H9 (cell line): ENCODE measurements around the gene TIGD3. TPM values are rescaled to one million over a fixed set of nuclear protein-coding genes. Genes with fewer than 3 reads are reported as not detected.

Experiments used
- DNase-seq: peaks from one replicate; pipeline ENCODE4 v3.0.0-alpha.2; 2017
- H2AFZ ChIP-seq: one replicate; pipeline ENCODE4 v1.6.1; 2013; ENCODE audit warnings: mild to moderate bottlenecking, low read length, control low read depth, moderate library complexity
- H2AK5ac ChIP-seq: 2 replicates; pipeline ENCODE4 v1.6.1; 2013; ENCODE audit warnings: low read length, control low read depth, mixed read lengths; ENCODE audit not compliant: insufficient read length
- H2BK120ac ChIP-seq: one replicate; pipeline ENCODE4 v1.6.1; 2013; ENCODE audit warnings: low read depth, mild to moderate bottlenecking, low read length, control low read depth, inconsistent platforms; ENCODE audit not compliant: poor library complexity, severe bottlenecking
- H2BK12ac ChIP-seq: 2 replicates; pipeline ENCODE4 v1.6.1; 2013; ENCODE audit warnings: low read length, control low read depth, mixed read lengths, low read depth; ENCODE audit not compliant: insufficient read length
- H2BK15ac ChIP-seq: 2 replicates; pipeline ENCODE4 v1.6.1; 2013; ENCODE audit warnings: low read depth, low read length, control low read depth
- H2BK20ac ChIP-seq: one replicate; pipeline ENCODE4 v1.6.1; 2013; ENCODE audit warnings: low read depth, mild to moderate bottlenecking, low read length, control low read depth, inconsistent platforms; ENCODE audit not compliant: poor library complexity, severe bottlenecking
- H2BK5ac ChIP-seq: 2 replicates; pipeline ENCODE4 v1.6.1; 2013; ENCODE audit warnings: low read length, control low read depth, mixed read lengths; ENCODE audit not compliant: insufficient read length
- H3K14ac ChIP-seq: 2 replicates; pipeline ENCODE4 v1.6.1; 2013; ENCODE audit warnings: low read length, control low read depth; ENCODE audit not compliant: insufficient read depth
- H3K18ac ChIP-seq: 2 replicates; pipeline ENCODE4 v1.6.1; 2013; ENCODE audit warnings: low read depth, mild to moderate bottlenecking, mixed read lengths, low read length, control low read depth; ENCODE audit not compliant: insufficient read length
- H3K23ac ChIP-seq: 2 replicates; pipeline ENCODE4 v1.6.1; 2013; ENCODE audit warnings: low read length, control low read depth, mixed read lengths, low read depth; ENCODE audit not compliant: insufficient read length
- H3K23me2 ChIP-seq: 2 replicates; pipeline ENCODE4 v1.6.1; 2013; ENCODE audit warnings: low read depth, mild to moderate bottlenecking, mixed read lengths, low read length, control low read depth; ENCODE audit not compliant: insufficient read length, poor library complexity, severe bottlenecking
- H3K27ac ChIP-seq: 2 replicates; pipeline ENCODE4 v1.5.1; 2013; ENCODE audit warnings: low read length, control low read depth, mixed read lengths, low read depth; ENCODE audit not compliant: insufficient read length
- H3K27me3 ChIP-seq: 2 replicates; pipeline ENCODE4 v1.6.1; 2013; ENCODE audit warnings: low read length, control low read depth, inconsistent platforms; ENCODE audit not compliant: insufficient read depth
- H3K4ac ChIP-seq: 2 replicates; pipeline ENCODE4 v1.6.1; 2013; ENCODE audit warnings: low read depth, mild to moderate bottlenecking, control low read depth, inconsistent platforms, low read length, moderate library complexity
- H3K4me1 ChIP-seq: 2 replicates; pipeline ENCODE4 v1.6.1; 2013; ENCODE audit warnings: low read length, control low read depth, inconsistent platforms; ENCODE audit not compliant: insufficient read depth
- H3K4me2 ChIP-seq: 2 replicates; pipeline ENCODE4 v1.6.1; 2013; ENCODE audit warnings: low read length, control low read depth, mixed read lengths; ENCODE audit not compliant: insufficient read length, insufficient read depth
- H3K56ac ChIP-seq: 2 replicates; pipeline ENCODE4 v1.6.1; 2013; ENCODE audit warnings: low read depth, mild to moderate bottlenecking, mixed read lengths, low read length, control low read depth; ENCODE audit not compliant: insufficient read length
- H3K79me1 ChIP-seq: 2 replicates; pipeline ENCODE4 v1.6.1; 2013; ENCODE audit warnings: low read depth, mild to moderate bottlenecking, moderate library complexity, low read length, control low read depth, inconsistent platforms; ENCODE audit not compliant: insufficient read depth, poor library complexity, severe bottlenecking
- H3K79me2 ChIP-seq: 2 replicates; pipeline ENCODE4 v1.6.1; 2013; ENCODE audit warnings: low read length, control low read depth, inconsistent platforms; ENCODE audit not compliant: insufficient read depth
- H3K9ac ChIP-seq: 2 replicates; pipeline ENCODE4 v1.6.1; 2013; ENCODE audit warnings: low read length, control low read depth, mixed read lengths; ENCODE audit not compliant: insufficient read length; ENCODE audit errors: extremely low read depth
- H3K9me3 ChIP-seq: one replicate; pipeline ENCODE4 v1.6.1; 2013; ENCODE audit warnings: low read depth, low read length, inconsistent platforms; ENCODE audit not compliant: control insufficient read depth
- H3T11ph ChIP-seq: one replicate; pipeline ENCODE4 v1.6.1; 2013; ENCODE audit warnings: mild to moderate bottlenecking, low read length, control low read depth, inconsistent platforms
- H4K20me1 ChIP-seq: one replicate; pipeline ENCODE4 v1.6.1; 2013; ENCODE audit not compliant: control insufficient read depth, insufficient read length, insufficient read depth
- H4K5ac ChIP-seq: 2 replicates; pipeline ENCODE4 v1.6.1; 2013; ENCODE audit warnings: low read depth, mild to moderate bottlenecking, mixed read lengths, low read length, control low read depth; ENCODE audit not compliant: insufficient read length
- H4K8ac ChIP-seq: replicated peaks from 2 replicates; pipeline ENCODE4 v1.6.1; 2013; ENCODE audit warnings: low read length, control low read depth, mixed read lengths, low read depth; ENCODE audit not compliant: insufficient read length
- H4K91ac ChIP-seq: 2 replicates; pipeline ENCODE4 v1.6.1; 2013; ENCODE audit warnings: low read depth, mild to moderate bottlenecking, moderate library complexity, mixed read lengths, low read length, control low read depth; ENCODE audit not compliant: insufficient read length
- H3K27ac Mint-ChIP-seq, 3 experiments: 2 replicates in 2 of 3; 3 replicates in 1 of 3; pipeline ENCODE4 v1.8.0; 2020 to 2021; ENCODE audit warnings: mixed read lengths in 3 of 3, mild to moderate bottlenecking in 1 of 3, moderate library complexity in 1 of 3
- H3K27me3 Mint-ChIP-seq: 2 replicates; pipeline ENCODE4 v1.8.0; 2021; ENCODE audit warnings: low read depth, mild to moderate bottlenecking, moderate library complexity, mixed read lengths
- H3K36me3 Mint-ChIP-seq, 3 experiments: 2 replicates in 2 of 3; 3 replicates in 1 of 3; pipeline ENCODE4 v1.8.0; 2020 to 2021; ENCODE audit warnings: low read depth in 3 of 3, mixed read lengths in 3 of 3; ENCODE audit not compliant: insufficient read depth in 1 of 3
- H3K4me1 Mint-ChIP-seq, 2 experiments: 2 replicates each; pipeline ENCODE4 v1.8.0; 2020; ENCODE audit warnings: mixed read lengths in 2 of 2
- H3K4me3 Mint-ChIP-seq, 2 experiments: 2 replicates in 1 of 2; 3 replicates in 1 of 2; pipeline ENCODE4 v1.8.0; 2020 to 2021; ENCODE audit warnings: mild to moderate bottlenecking in 2 of 2, mixed read lengths in 2 of 2, moderate library complexity in 1 of 2
- H3K9me3 Mint-ChIP-seq, 2 experiments: 2 replicates in 1 of 2; 3 replicates in 1 of 2; pipeline ENCODE4 v1.8.0; 2020; ENCODE audit warnings: mild to moderate bottlenecking in 2 of 2, mixed read lengths in 2 of 2, moderate library complexity in 1 of 2
- CTCF ChIP-seq: fragments of 200-600 bp; sonication (generic); conservative IDR thresholded peaks from 3 replicates; pipeline ENCODE4 v1.8.0; 2021; ENCODE audit warnings: antibody characterized with exemption, mild to moderate bottlenecking
- WGBS: extraction: QIAGEN DNeasy Blood & Tissue Kit; methylation state at CpG from one replicate; pipeline ENCODE4 v1.1.7; 2013; ENCODE audit warnings: missing lambda C conversion rate, low lambda C conversion rate, mixed read lengths; ENCODE audit not compliant: insufficient read length; ENCODE audit errors: extremely low coverage; 5-methylcytosine and 5-hydroxymethylcytosine counted together
- total RNA-seq: library from RNA; stranded (reverse); gene quantifications from 2 replicates; pipeline ENCODE4 v1.2.1, GENCODE V29; 2021

Gene TIGD3
- total RNA-seq, 1 experiment from 2014 or later, result 0.66 TPM

- Histone ChIP-seq H3K4me1 (0 out of 2 replicates have a peak, but pooled peaks cover 2% of the 10 kb centered on the region), H2BK20ac (no peak overlapping the region), H2BK12ac (no peak overlapping the region), H3T11ph (no peak overlapping the region), H3K23ac (no peak overlapping the region), H3K9ac (no peak overlapping the region), H3K18ac (no peak overlapping the region), H4K91ac (no peak overlapping the region), H2AFZ (no peak overlapping the region), H4K8ac (no peak overlapping the region), H3K79me1 (no peaks in the 10 kb centered on the region), H2BK5ac (no peak overlapping the region), H3K23me2 (no peaks in the 10 kb centered on the region), H3K9me3 (no peaks in the 10 kb centered on the region), H2BK15ac (no peak overlapping the region), H3K4me2 (no peak overlapping the region), H3K27ac (no peak overlapping the region), H3K27me3 (no peaks in the 10 kb centered on the region), H3K4ac (no peak overlapping the region), H2BK120ac (no peak overlapping the region), H3K79me2 (no peaks in the 10 kb centered on the region), H4K5ac (no peak overlapping the region), H3K56ac (no peak overlapping the region), H3K14ac (no peak overlapping the region), H4K20me1 (no peaks in the 10 kb centered on the region), H2AK5ac (no peak overlapping the region)
- Mint-ChIP-seq H3K27ac (no peak overlapping the region; a peak in 1 of 7 replicates), H3K27me3 (peaks cover 2% of the 10 kb centered on the region; the same call in 1 of the 2 replicates), H3K4me1 (peaks cover 14 to 22% of the 10 kb centered on the region in 2 experiments), H3K4me3 (no peak overlapping the region), H3K36me3 (no peaks in the 10 kb centered on the region), H3K9me3 (no peaks in the 10 kb centered on the region)
- TF ChIP-seq CTCF, result no peak
- no peak for DNase-seq
- no CpG with 5 or more reads among the region's 14 CpGs for whole genome bisulfite sequencing
Measured at GRCh38 chr11:65378928-65379638, 24.5 kb downstream of the TIGD3 start.
